Right atrium auricular region (tissue), 2 donors: ENCODE measurements around the gene NUTF2. TPM values are rescaled to one million over a fixed set of nuclear protein-coding genes. Genes with fewer than 3 reads are reported as not detected.

Source experiments
- DNase-seq: peaks from one replicate; pipeline ENCODE4 v3.0.0-alpha.2; 2019; ENCODE audit warnings: low spot score
- H3K27ac ChIP-seq, 2 donors: fragments of 200-600 bp; sonication (generic); 1 replicate in 1 of 2; 2 replicates in 1 of 2; pipeline ENCODE4 v1.5.1; 2016 to 2019
- H3K27me3 ChIP-seq, 2 donors: fragments of 200-600 bp; sonication (generic); one replicate each; pipeline versions ENCODE4 v1.5.1 to v1.6.0; 2017 to 2019
- H3K36me3 ChIP-seq: fragments of 200-600 bp; sonication (generic); one replicate; pipeline ENCODE4 v1.5.1; 2016
- H3K4me1 ChIP-seq, 2 donors: fragments of 200-600 bp; sonication (generic); one replicate each; pipeline versions ENCODE4 v1.5.1 to v1.6.0; 2017 to 2019
- H3K4me3 ChIP-seq, 2 donors: fragments of 200-600 bp; sonication (generic); 1 replicate in 1 of 2; 2 replicates in 1 of 2; pipeline ENCODE4 v1.5.1; 2017 to 2019; ENCODE audit warnings: mild to moderate bottlenecking in 1 of 2, moderate library complexity in 1 of 2
- H3K9me3 ChIP-seq, 2 donors: fragments of 200-600 bp; sonication (generic); one replicate each; pipeline ENCODE4 v1.5.1; 2019
- CTCF ChIP-seq, 2 donors: fragments of 200-600 bp; sonication (generic); IDR thresholded peaks; one replicate each; pipeline ENCODE4 v1.5.1; 2019; ENCODE audit warnings: antibody characterized with exemption in 2 of 2
- total RNA-seq, 2 donors: library from RNA; depleted of rRNA; stranded (reverse); fragments of >200 nt; gene quantifications; one replicate each; pipeline ENCODE4 v1.1.0, GENCODE V29; 2016

The NUTF2 gene
- total RNA-seq, 2 donors from 2014 or later: 44.6 to 132 TPM

GRCh38 chr16:67804853-67805542 is 41.7 kb upstream of the NUTF2 start:
- peak overlapping the region in 1 of 2 donors; percentile 90 for H3K4me3 ChIP-seq
- no peak overlapping the region for H3K27ac ChIP-seq
- peaks cover 0 to 24% of the 10 kb centered on the region in 2 donors for H3K4me1 ChIP-seq
- H3K27me3 ChIP-seq: no peaks in the 10 kb centered on the region
- no peak for TF ChIP-seq CTCF (IDR thresholded peaks at IDR 0.05)
- H3K9me3 ChIP-seq: no peaks in the 10 kb centered on the region
- DNase-seq: no peak
- peaks cover 17% of the 10 kb centered on the region for H3K36me3 ChIP-seq

- H3K27me3 ChIP-seq: no peaks in the 10 kb centered on the region
- peaks cover 0 to 16% of the 10 kb centered on the region in 2 donors for H3K4me1 ChIP-seq
- H3K9me3 ChIP-seq: no peaks in the 10 kb centered on the region
- TF ChIP-seq CTCF (IDR thresholded peaks at IDR 0.05): no peak
- H3K4me3 ChIP-seq: peak overlapping the region; percentile 90 to 97
- peaks cover 17% of the 10 kb centered on the region for H3K36me3 ChIP-seq
- no peak for DNase-seq
- peak overlapping the region; percentile 77 to 87 for H3K27ac ChIP-seq
Observed at GRCh38 chr16:67805718-67806427, 40.9 kb upstream of the NUTF2 start.

GRCh38 chr16:67806428-67807147 is 40.1 kb upstream of the NUTF2 start, which contains the start of the genes RANBP10 and TSNAXIP1:
RANBP10 (minus strand) TSS chr16:67806560; CDS start chr16:67806536, 24 bp downstream.
TSNAXIP1 (plus strand) TSS chr16:67806889; CDS start chr16:67807150, 261 bp downstream.
- DNase-seq: peak; percentile 98
- peak within 1 kb of the TSS; percentile 90 to 97 for H3K4me3 ChIP-seq
- H3K4me1 ChIP-seq: peaks cover 0 to 16% of the 10 kb centered on the region in 2 donors
- H3K27me3 ChIP-seq: no peaks in the 10 kb centered on the region
- no peaks in the 10 kb centered on the region for H3K9me3 ChIP-seq
- H3K27ac ChIP-seq: peak within 1 kb of the TSS; percentile 77 to 87
- no peak for TF ChIP-seq CTCF (IDR thresholded peaks at IDR 0.05)
- peaks cover 14% of the 10 kb centered on the region for H3K36me3 ChIP-seq

GRCh38 chr16:67807148-67807682 is 39.5 kb upstream of the NUTF2 start:
- Histone ChIP-seq H3K4me3 (peak overlapping the region; percentile 90 to 97), H3K27ac (peak overlapping the region; percentile 77 to 87), H3K36me3 (peaks cover 8% of the 10 kb centered on the region), H3K4me1 (peaks cover 0 to 16% of the 10 kb centered on the region in 2 donors), H3K27me3 (no peaks in the 10 kb centered on the region), H3K9me3 (no peaks in the 10 kb centered on the region)
- DNase-seq: no peak
- TF ChIP-seq CTCF (IDR thresholded peaks at IDR 0.05): no peak

- Histone ChIP-seq H3K9me3 (no peaks in the 10 kb centered on the region), H3K36me3 (no peaks in the 10 kb centered on the region), H3K4me1 (peaks cover 0 to 5% of the 10 kb centered on the region in 2 donors), H3K4me3 (no peak overlapping the region), H3K27ac (no peak overlapping the region), H3K27me3 (no peaks in the 10 kb centered on the region)
- TF ChIP-seq CTCF (IDR thresholded peaks at IDR 0.05): no peak
- no peak for DNase-seq
Observed at GRCh38 chr16:67811899-67812298, 34.8 kb upstream of the NUTF2 start.
